ENCODE measurements around the gene TUBGCP6. TPM values are rescaled to one million over a fixed set of nuclear protein-coding genes. Genes with fewer than 3 reads are reported as not detected.

TUBGCP6 gene
- total RNA-seq, 1 donor from 2014 or later, result 27.2 TPM

- Histone ChIP-seq H3K27me3 (ENCODE audit: control insufficient read depth, insufficient read depth, low read length) (no peaks in the 10 kb centered on the region), H3K36me3 (ENCODE audit: control insufficient read depth, insufficient read depth, low read length) (peaks cover 2% of the 10 kb centered on the region), H3K4me3 (ENCODE audit: low read depth, low read length) (no peak overlapping the region)
- TF ChIP-seq CTCF (IDR thresholded peaks at IDR 0.05; ENCODE audit: insufficient read depth, low read length, poor library complexity, severe bottlenecking), result peak; percentile 83
- DNase-seq (ENCODE audit: low read depth), result no peak
These were observed 7.5 kb upstream of the TUBGCP6 start for GRCh38 chr22:50252082-50253045.

GRCh38 chr22:50251477-50252081 is 6.8 kb upstream of the TUBGCP6 start:
- Histone ChIP-seq H3K27me3 (ENCODE audit: control insufficient read depth, insufficient read depth, low read length) (no peaks in the 10 kb centered on the region), H3K4me3 (ENCODE audit: low read depth, low read length) (peak overlapping the region; percentile 47)
- no peak for TF ChIP-seq CTCF (IDR thresholded peaks at IDR 0.05; ENCODE audit: insufficient read depth, low read length, poor library complexity, severe bottlenecking)

GRCh38 chr22:50250555-50251476 is 6.0 kb upstream of the TUBGCP6 start, which contains the start of gene HDAC10:
Gene HDAC10 (minus strand): TSS chr22:50251265. CDS start chr22:50251032, 233 bp downstream.
- no peak for TF ChIP-seq CTCF (IDR thresholded peaks at IDR 0.05; ENCODE audit: insufficient read depth, low read length, poor library complexity, severe bottlenecking)
- H3K36me3 ChIP-seq (ENCODE audit: control insufficient read depth, insufficient read depth, low read length), result peaks cover 5% of the 10 kb centered on the region
- peak within 1 kb of the TSS; percentile 47 for H3K4me3 ChIP-seq (ENCODE audit: low read depth, low read length)
- no peaks in the 10 kb centered on the region for H3K27me3 ChIP-seq (ENCODE audit: control insufficient read depth, insufficient read depth, low read length)
- no peak for DNase-seq (ENCODE audit: low read depth)

More at GRCh38 chr22:50251477-50252081, 6.8 kb upstream of the TUBGCP6 start:
- DNase-seq (ENCODE audit: low read depth), result no peak
- peaks cover 1% of the 10 kb centered on the region for H3K36me3 ChIP-seq (ENCODE audit: control insufficient read depth, insufficient read depth, low read length)

GRCh38 chr22:50250249-50250554 is 5.4 kb upstream of the TUBGCP6 start:
- H3K36me3 ChIP-seq (ENCODE audit: control insufficient read depth, insufficient read depth, low read length), result peaks cover 5% of the 10 kb centered on the region

More at GRCh38 chr22:50250249-50250554, 5.4 kb upstream of the TUBGCP6 start:
- DNase-seq (ENCODE audit: low read depth), result no peak
- TF ChIP-seq CTCF (IDR thresholded peaks at IDR 0.05; ENCODE audit: insufficient read depth, low read length, poor library complexity, severe bottlenecking), result no peak
- no peaks in the 10 kb centered on the region for H3K27me3 ChIP-seq (ENCODE audit: control insufficient read depth, insufficient read depth, low read length)
- H3K4me3 ChIP-seq (ENCODE audit: low read depth, low read length), result peak overlapping the region; percentile 47
